ENCODE data around the gene CFAP43. TPM values are rescaled to one million over a fixed set of nuclear protein-coding genes. Genes with fewer than 3 reads are reported as not detected.

Gene CFAP43
- total and polyA plus RNA-seq, 4 donors = 13.4 to 42.5 (median 15.3) TPM

Small RNA genes lying within 50 kb of the gene (small RNA-seq; reads per million reads assigned to genes)
- gene MIR4482 (ENCODE audit: low replicate concordance) = not detected
- gene MIR609 (ENCODE audit: low replicate concordance) = not detected

Other genes starting within 250 kb of the CFAP43 start
- gene COL17A1, start 146.5 kb downstream of the CFAP43 start, total RNA-seq = 1 to 10 TPM in 1 of 2 donors, under 1 TPM in 1; 0.61 to 1.7 TPM
- under 1 TPM; 0.35 to 0.47 TPM for gene COL17A1, start 146.5 kb downstream of the CFAP43 start, polyA plus RNA-seq (ENCODE audit: insufficient read length in 2 of 2)
- 10 to 100 TPM; 11.1 to 11.6 TPM for gene SFR1, start 110.2 kb downstream of the CFAP43 start, total RNA-seq
- 1 to 10 TPM; 6.7 to 6.9 TPM for gene SFR1, start 110.2 kb downstream of the CFAP43 start, polyA plus RNA-seq (ENCODE audit: insufficient read length in 2 of 2)
- 10 to 100 TPM; 61.2 to 65.6 TPM for gene GSTO1, start 22.5 kb upstream of the CFAP43 start, total RNA-seq
- 10 to 100 TPM; 45.9 to 52.3 TPM for gene GSTO1, start 22.5 kb upstream of the CFAP43 start, polyA plus RNA-seq (ENCODE audit: insufficient read length in 2 of 2)
- 1 to 10 TPM; 3.5 to 4.4 TPM for gene GSTO2, start 36.8 kb upstream of the CFAP43 start, total RNA-seq
- gene GSTO2, start 36.8 kb upstream of the CFAP43 start, polyA plus RNA-seq (ENCODE audit: insufficient read length in 2 of 2) = 1 to 10 TPM; 4.4 to 5.6 TPM
- 1 to 10 TPM; 3.1 to 5.7 TPM for gene ITPRIP, start 106.1 kb upstream of the CFAP43 start, total RNA-seq
- gene ITPRIP, start 106.1 kb upstream of the CFAP43 start, polyA plus RNA-seq (ENCODE audit: insufficient read length in 2 of 2) = 1 to 10 TPM; 4.6 to 5.1 TPM
- gene CFAP58, start 121.5 kb upstream of the CFAP43 start, total RNA-seq = 1 to 10 TPM in 1 of 2 donors, under 1 TPM in 1; 0.99 to 2.3 TPM
- 1 to 10 TPM in 1 of 2 donors, under 1 TPM in 1; 0.74 to 1.1 TPM for gene CFAP58, start 121.5 kb upstream of the CFAP43 start, polyA plus RNA-seq (ENCODE audit: insufficient read length in 2 of 2)